Activated CD4-positive, alpha-beta T cell treated with anti-CD3 and anti-CD28 coated beads, Interleukin-10, Interleukin-2, amounts not matched to agents 100 ng/mL and 50 ng/mL, durations not matched to agents 16 hours and 8 hours (primary cell): ENCODE measurements around the gene ERFE.

Experiments
- DNase-seq: peaks from one replicate; pipeline ENCODE4 v3.0.0-alpha.2; 2020

The ERFE gene

DNA sequence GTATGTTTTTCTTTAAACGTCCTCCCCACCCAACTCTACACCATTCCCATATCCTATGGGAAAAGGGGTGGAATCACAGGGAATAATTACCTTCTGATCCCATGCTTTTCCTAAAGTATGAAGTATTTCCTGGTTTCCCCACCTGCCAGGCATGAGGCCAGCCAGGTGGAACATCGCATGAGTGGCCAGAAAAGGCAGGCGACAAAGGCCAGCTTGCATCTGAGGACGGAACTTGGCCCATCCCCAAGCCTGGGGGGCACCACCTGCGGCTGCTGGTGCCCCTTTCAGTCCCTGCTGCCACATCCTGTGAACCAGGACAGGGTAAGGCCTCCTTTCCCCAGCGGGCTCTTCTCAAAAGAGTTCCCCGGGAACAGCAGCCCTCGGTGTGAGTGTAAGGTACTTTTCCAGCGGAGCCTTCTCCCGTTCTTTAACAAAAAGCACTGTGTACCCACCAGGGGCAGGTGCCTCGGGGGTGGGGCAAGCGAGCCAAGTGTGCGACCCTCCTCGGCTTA lies 1.2 kb upstream of the ERFE start:
- no peak for DNase-seq

- DNase-seq, result no peak
Measured at GRCh38 chr2:238158018-238158508, 707 bp upstream of the ERFE start.

DNA sequence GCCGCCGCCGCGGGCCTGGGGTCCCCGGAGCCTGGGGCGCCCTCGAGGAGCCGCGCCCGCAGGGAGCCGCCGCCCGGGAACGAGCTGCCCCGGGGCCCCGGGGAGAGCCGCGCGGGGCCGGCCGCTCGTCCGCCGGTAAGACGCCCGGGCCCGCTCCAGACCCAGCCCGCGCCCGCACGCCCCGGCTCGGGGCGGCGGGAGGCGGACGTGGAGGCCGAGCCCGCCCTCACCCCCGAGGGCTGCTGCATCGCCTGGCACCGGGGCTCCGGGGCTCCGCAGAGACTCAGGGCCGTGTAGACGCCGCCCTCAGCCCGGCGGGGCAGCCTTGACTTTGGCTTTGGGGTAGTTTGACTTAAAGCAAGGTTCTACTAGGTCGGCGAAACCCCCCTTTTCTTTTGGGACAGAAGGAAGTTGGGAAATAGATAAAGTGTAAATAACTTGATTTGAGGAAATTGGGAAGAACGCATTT lies 335 bp downstream of the ERFE start:
- DNase-seq, result peak; percentile 23

- no peak for DNase-seq
Measured at GRCh38 chr2:238159661-238160205, 963 bp downstream of the ERFE start.

GRCh38 chr2:238160206-238161129 lies 1.7 kb downstream of the ERFE start:
- DNase-seq, result no peak

DNA sequence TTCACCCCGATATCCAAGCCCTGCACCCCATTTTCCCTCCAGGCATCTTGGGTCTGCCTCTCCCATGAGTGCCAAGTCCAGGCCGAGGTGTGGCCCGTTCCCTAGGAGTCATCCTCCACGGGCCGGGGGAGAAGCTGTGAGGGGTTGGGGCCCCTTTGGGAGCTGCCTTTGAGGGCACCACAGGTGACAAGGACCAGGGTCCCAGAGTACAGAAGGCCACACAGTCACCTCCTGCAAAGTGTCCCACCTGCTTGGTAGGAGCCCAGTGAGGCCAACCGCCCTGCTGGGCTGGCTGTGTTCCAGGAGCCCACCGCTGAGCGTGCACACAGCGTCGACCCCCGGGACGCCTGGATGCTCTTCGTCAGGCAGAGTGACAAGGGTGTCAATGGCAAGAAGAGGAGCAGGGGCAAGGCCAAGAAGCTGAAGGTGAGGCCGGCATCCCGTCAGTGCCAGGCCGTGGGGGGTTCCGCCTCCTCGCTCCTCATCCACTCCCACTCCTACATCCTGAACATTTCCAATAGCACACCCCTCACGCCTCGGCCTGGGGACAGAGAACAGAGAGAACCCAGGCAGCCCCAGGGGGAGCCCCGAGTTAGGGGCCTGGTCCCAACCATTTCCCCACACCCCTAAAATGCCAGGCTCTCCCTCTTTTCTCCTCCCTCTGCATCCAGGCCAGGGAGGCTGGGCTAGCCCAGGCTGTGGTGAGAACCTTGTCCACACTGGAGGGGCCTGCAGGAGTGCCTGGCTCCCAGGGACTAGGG lies 2.7 kb downstream of the ERFE start:
- no peak for DNase-seq

DNA sequence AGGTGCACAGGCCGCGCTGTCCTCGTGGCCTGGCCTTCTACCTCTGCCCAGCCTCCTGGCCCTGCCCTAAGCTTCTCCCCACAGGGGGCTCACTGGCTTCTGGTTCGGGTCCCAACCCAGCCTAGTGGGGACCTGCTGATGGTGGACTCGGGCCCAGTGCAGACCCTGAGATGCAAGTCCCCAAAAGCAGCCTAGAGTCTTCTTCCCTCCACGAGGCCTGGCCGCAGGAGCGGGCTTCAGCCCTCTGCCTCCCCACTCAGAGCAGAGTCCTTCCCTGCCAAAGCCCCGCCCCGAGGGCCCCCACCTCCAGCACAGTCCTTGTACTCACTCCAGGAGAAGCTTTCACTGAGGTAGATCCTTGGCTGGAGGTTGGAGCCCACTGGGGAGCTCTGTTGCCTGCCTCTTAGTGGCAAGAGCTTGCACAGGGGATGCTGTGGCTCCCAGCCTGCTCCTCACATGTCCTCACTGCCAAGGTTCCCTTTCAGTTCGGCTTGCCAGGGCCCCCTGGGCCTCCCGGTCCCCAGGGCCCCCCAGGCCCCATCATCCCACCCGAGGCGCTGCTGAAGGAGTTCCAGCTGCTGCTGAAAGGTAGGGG lies 3.6 kb downstream of the ERFE start:
- no peak for DNase-seq

GRCh38 chr2:238162846-238163441 lies 4.2 kb downstream of the ERFE start:
- DNase-seq, result no peak

GRCh38 chr2:238163481-238164198 lies 4.9 kb downstream of the ERFE start:
- no peak for DNase-seq

- DNase-seq, result no peak
Measured at GRCh38 chr2:238164906-238165287, 6.1 kb downstream of the ERFE start.

GRCh38 chr2:238165288-238165921 lies 6.6 kb downstream of the ERFE start:
- no peak for DNase-seq

GRCh38 chr2:238166391-238167343 lies 7.9 kb downstream of the ERFE start:
- no peak for DNase-seq

- no peak for DNase-seq
Measured at GRCh38 chr2:238167344-238167715, 8.6 kb downstream of the ERFE start.

DNA sequence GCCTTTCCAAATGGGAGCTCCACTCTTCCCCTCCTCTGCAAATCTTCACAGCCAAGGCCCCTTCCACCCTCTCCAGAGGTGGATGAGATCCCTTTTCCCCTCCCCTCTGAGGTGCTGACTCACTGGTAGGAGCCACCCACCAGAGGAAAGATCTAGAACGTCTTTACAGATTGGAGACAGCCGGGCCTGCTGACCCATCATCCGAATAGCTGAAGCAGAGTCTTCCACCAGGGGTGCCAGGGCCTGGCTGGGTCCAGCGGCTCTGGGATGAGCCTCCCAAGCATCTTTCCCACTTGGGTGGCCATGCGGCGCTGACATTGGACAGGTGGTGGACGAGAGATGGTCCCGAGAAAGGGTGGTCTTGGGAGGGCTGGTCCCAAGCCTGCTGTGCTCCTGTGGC lies 9.0 kb downstream of the ERFE start:
- DNase-seq, result no peak

DNA sequence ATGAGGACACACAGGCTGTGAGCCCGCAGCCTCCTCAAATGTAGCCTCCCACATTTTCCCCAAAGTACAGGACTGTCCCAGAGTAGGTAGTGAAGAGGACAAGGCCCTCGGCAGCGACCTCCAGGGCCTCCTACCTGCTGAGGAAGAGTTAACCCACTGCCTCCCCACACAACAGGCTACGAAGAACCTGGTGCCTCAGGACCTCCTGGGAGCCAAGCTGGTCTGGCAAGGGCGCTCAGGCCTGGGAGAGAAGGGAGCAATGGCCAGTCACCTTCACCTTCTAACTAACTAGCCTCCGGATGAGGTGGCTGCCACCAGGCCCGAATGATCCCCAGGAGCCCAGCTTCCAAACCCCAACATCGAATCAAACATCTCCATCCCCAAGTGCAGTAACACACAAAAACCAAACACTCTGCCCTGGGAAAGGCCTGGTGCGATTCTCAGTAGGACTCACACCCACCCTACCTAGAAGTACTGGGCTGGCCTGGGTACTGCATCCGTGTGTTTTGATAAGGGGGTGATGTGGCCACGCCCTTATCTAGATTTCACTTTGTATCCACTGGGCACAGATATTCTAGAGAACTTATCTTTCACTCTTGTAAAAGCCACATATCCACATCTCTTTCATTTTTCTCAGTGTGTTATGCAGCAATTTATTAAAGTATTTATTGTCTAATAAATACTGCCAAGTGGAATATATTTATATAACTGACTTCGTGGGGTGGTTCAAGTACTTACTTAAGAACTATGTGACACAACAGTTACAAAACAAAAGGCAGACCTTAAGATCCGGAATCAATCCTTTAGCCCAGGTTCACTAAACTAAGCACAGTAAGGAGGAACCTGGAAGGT lies 9.7 kb downstream of the ERFE start:
- no peak for DNase-seq

- DNase-seq, result no peak
Measured at GRCh38 chr2:238169048-238169707, 10.4 kb downstream of the ERFE start.

DNA sequence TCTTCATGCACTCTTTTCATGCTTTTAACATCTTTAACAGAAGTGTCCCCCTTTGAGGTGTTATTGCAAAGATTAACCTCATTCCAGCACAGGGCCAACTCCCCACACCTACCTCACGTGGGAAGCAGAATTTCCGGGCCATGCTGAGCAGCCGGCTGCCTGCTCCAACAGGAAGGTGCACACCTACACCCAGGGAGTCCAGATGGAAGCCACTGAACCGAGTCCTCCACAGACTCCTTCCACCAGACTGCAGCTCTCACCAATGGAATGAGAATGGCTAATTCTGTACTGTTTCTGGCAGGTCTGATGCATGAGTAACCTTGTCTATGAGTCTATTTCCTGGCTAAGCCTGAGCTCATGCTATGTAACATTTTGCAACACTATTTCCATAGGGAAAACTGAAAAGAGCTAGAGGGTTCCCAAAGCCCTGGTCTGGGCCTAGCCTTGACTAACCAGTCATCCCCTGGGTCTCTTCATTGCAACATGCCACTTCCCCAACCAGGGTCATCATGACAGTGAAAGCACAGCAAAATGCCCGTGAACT lies 11.0 kb downstream of the ERFE start:
- DNase-seq, result no peak

- no peak for DNase-seq
Measured at GRCh38 chr2:238170386-238171071, 11.8 kb downstream of the ERFE start.
